T-cell (primary cell): ENCODE measurements around the gene A2ML1. TPM values are rescaled to one million over a fixed set of nuclear protein-coding genes. Genes with fewer than 3 reads are reported as not detected.
"Not testable (repeated sequence)": the region's sequence is repeated elsewhere in the genome, so short reads cannot be mapped to it uniquely, and the experiment has no call there.

Source experiments
- ATAC-seq, 4 experiments: fragments of 200-7000 bp in 3 of 4; fragments of 150-1000 bp in 1 of 4; cut with Tn5 transposase; replicated peaks in 1 of 4; 1 replicate in 3 of 4; 2 replicates in 1 of 4; pipeline ENCODE4 v1.10.0; 2021; ENCODE audit warnings: moderate library complexity in 3 of 4, mild to moderate bottlenecking in 2 of 4, moderate number of reproducible peaks in 1 of 4
- CTCF ChIA-PET, 2 donors: fragments of 300-600 bp; sonication (Branson Sonifier 250); formaldehyde crosslinking; loops; one replicate each; lab custom pipeline; 2022; ENCODE audit warnings: antibody characterized with exemption in 2 of 2; lab: Charles Lee
- POLR2A ChIA-PET, 2 donors: fragments of 300-600 bp; sonication (Branson Sonifier 250); formaldehyde crosslinking; loops; one replicate each; lab custom pipeline; 2022; ENCODE audit warnings: antibody characterized with exemption in 2 of 2; lab: Charles Lee
- DNase-seq, 35 experiments: peaks; one replicate each; pipeline versions ENCODE4 v3.0.0 to v3.0.0-alpha.2; 2013 to 2023
- H3K27ac ChIP-seq: one replicate; pipeline ENCODE4 v1.5.1; 2013; ENCODE audit warnings: low read length
- H3K27me3 ChIP-seq, 2 experiments: replicated peaks in 1 of 2; 1 replicate in 1 of 2; 2 replicates in 1 of 2; pipeline versions ENCODE4 v1.6.1 to v1.7.0; 2013; ENCODE audit warnings: low read length in 1 of 2, mixed read lengths in 1 of 2; ENCODE audit not compliant: control insufficient read depth in 2 of 2, insufficient read depth in 2 of 2; ENCODE audit errors: extremely low read depth in 1 of 2
- H3K36me3 ChIP-seq, 2 donors: 1 replicate in 1 of 2; 2 replicates in 1 of 2; pipeline versions ENCODE4 v1.6.1 to v1.7.0; 2013; ENCODE audit warnings: low read length in 1 of 2; ENCODE audit not compliant: control insufficient read depth in 2 of 2, insufficient read depth in 1 of 2; ENCODE audit errors: extremely low read depth in 1 of 2
- H3K4me1 ChIP-seq, 2 experiments: 1 replicate in 1 of 2; 2 replicates in 1 of 2; pipeline versions ENCODE4 v1.6.1 to v1.7.0; 2013; ENCODE audit warnings: low read length in 2 of 2, mixed read lengths in 1 of 2; ENCODE audit not compliant: insufficient read depth in 2 of 2, control insufficient read depth in 1 of 2; ENCODE audit errors: extremely low read depth in 1 of 2
- H3K4me3 ChIP-seq, 2 donors: 1 replicate in 1 of 2; 2 replicates in 1 of 2; pipeline versions ENCODE4 v1.5.1 to v1.7.0; 2013; ENCODE audit warnings: mild to moderate bottlenecking in 2 of 2, low read length in 1 of 2, moderate library complexity in 1 of 2; ENCODE audit not compliant: control insufficient read depth in 1 of 2; ENCODE audit errors: extremely low read depth in 1 of 2
- H3K9me3 ChIP-seq: 2 replicates; pipeline ENCODE4 v1.7.0; 2013
- H3K27ac Mint-ChIP-seq, 2 donors: one replicate each; pipeline ENCODE4 v1.8.0; 2020 to 2021; ENCODE audit warnings: mild to moderate bottlenecking in 2 of 2, mixed read lengths in 2 of 2
- H3K27me3 Mint-ChIP-seq, 2 donors: one replicate each; pipeline ENCODE4 v1.8.0; 2021 to 2022; ENCODE audit warnings: mixed read lengths in 2 of 2
- H3K36me3 Mint-ChIP-seq: one replicate; pipeline ENCODE4 v1.8.0; 2021; ENCODE audit warnings: mixed read lengths
- H3K4me1 Mint-ChIP-seq, 3 donors: one replicate each; pipeline ENCODE4 v1.8.0; 2020 to 2022; ENCODE audit warnings: mixed read lengths in 3 of 3, mild to moderate bottlenecking in 1 of 3
- H3K4me3 Mint-ChIP-seq, 3 donors: one replicate each; pipeline ENCODE4 v1.8.0; 2020 to 2022; ENCODE audit warnings: mild to moderate bottlenecking in 3 of 3, mixed read lengths in 3 of 3, moderate library complexity in 3 of 3
- H3K9me3 Mint-ChIP-seq, 3 donors: one replicate each; pipeline ENCODE4 v1.8.0; 2020 to 2022; ENCODE audit warnings: mixed read lengths in 3 of 3
- WGBS: methylation state at CpG from one replicate; pipeline ENCODE4 v1.1.5; 2013; ENCODE audit warnings: missing lambda C conversion rate; ENCODE audit not compliant: insufficient coverage; 5-methylcytosine and 5-hydroxymethylcytosine counted together
- total RNA-seq, 35 experiments: library from RNA in 6 of 35; stranded (reverse) in 6 of 35; fragments of 120-200 nt in 1 of 35; gene quantifications; one replicate each; pipeline versions ENCODE4 v1.2.1 to v1.2.4 and lab custom pipeline; 2013 to 2026

A2ML1 gene
- total RNA-seq, 5 donors from 2014 or later (not counting 1 experiment from before 2014, with no cell fraction given), result not detected

GRCh38 chr12:8855891-8856290 is 33.5 kb downstream of the A2ML1 start:
- ChIA-PET CTCF (no interaction called here), POLR2A (no interaction called here)
- no peaks in the 10 kb centered on the region for H3K9me3 Mint-ChIP-seq
- no peaks in the 10 kb centered on the region for H3K27me3 ChIP-seq
- no peak overlapping the region for H3K27ac Mint-ChIP-seq
- ATAC-seq, result no peak
- H3K4me3 Mint-ChIP-seq, result no peak overlapping the region
- no peaks in the 10 kb centered on the region for H3K4me1 Mint-ChIP-seq
- no peaks in the 10 kb centered on the region for H3K4me1 ChIP-seq
- no peak overlapping the region for H3K27ac ChIP-seq
- H3K9me3 ChIP-seq, result no peaks in the 10 kb centered on the region
- H3K36me3 Mint-ChIP-seq, result no peaks in the 10 kb centered on the region
- H3K4me3 ChIP-seq, result no peak overlapping the region
- no CpG with 5 or more reads among the region's 2 CpGs for WGBS
- DNase-seq, result no peak
- peaks cover 0 to 2% of the 10 kb centered on the region in 2 donors for H3K27me3 Mint-ChIP-seq
- H3K36me3 ChIP-seq, result no peaks in the 10 kb centered on the region

- H3K9me3 ChIP-seq, H3K36me3 ChIP-seq, H3K9me3 Mint-ChIP-seq, ATAC-seq, POLR2A ChIA-PET, H3K36me3 Mint-ChIP-seq, H3K4me3 Mint-ChIP-seq, H3K4me1 ChIP-seq, H3K4me1 Mint-ChIP-seq, H3K27me3 ChIP-seq, H3K27me3 Mint-ChIP-seq, H3K4me3 ChIP-seq, H3K27ac ChIP-seq, H3K27ac Mint-ChIP-seq, DNase-seq: not testable (repeated sequence)
- WGBS, result 81% methylated on average over 2 of the region's 4 CpGs
- CTCF ChIA-PET, result interaction anchor here (0.6 to 2.7 kb wide), 11 partner anchors 8 to 315 kb away, joined by 3 to 24 read pairs (median 6); no protein-coding TSS in a partner anchor
Measured at GRCh38 chr12:8859448-8859847, 37.0 kb downstream of the A2ML1 start.

GRCh38 chr12:8860165-8860961 is 37.9 kb downstream of the A2ML1 start:
- ChIA-PET POLR2A (interaction anchor here (0.5 kb wide), 2 partner anchors 182 to 724 kb away, joined by 3 to 4 read pairs; no protein-coding TSS in a partner anchor), CTCF (interaction anchor here (0.5 to 2.7 kb wide), 26 partner anchors 9 to 316 kb away, joined by 3 to 24 read pairs (median 4); no protein-coding TSS in a partner anchor)
- WGBS, result 75% methylated on average over 3 of the region's 10 CpGs
- no peaks in the 10 kb centered on the region for H3K36me3 Mint-ChIP-seq
- H3K4me1 ChIP-seq, result no peaks in the 10 kb centered on the region
- no peaks in the 10 kb centered on the region for H3K9me3 ChIP-seq
- H3K27me3 ChIP-seq, result no peaks in the 10 kb centered on the region
- peak in 28 of 35 experiments; percentile 0 to 61 (median 14) for DNase-seq
- no peak overlapping the region for H3K27ac Mint-ChIP-seq
- no peaks in the 10 kb centered on the region for H3K4me1 Mint-ChIP-seq
- H3K4me3 ChIP-seq, result no peak overlapping the region
- H3K9me3 Mint-ChIP-seq, result no peaks in the 10 kb centered on the region
- peaks cover 0 to 3% of the 10 kb centered on the region in 2 donors for H3K27me3 Mint-ChIP-seq
- H3K27ac ChIP-seq, result no peak overlapping the region
- H3K4me3 Mint-ChIP-seq, result no peak overlapping the region
- H3K36me3 ChIP-seq, result no peaks in the 10 kb centered on the region
- ATAC-seq, result peak in 2 of 4 experiments; percentile 43 to 49

GRCh38 chr12:8866429-8866828 is 44.0 kb downstream of the A2ML1 start:
- ChIA-PET POLR2A (no interaction called here), CTCF (interaction anchor here in 1 of 2 donors (0.7 kb wide), 1 partner anchor 296 kb away, joined by 10 read pairs; no protein-coding TSS in a partner anchor)
- Mint-ChIP-seq H3K9me3 (no peaks in the 10 kb centered on the region), H3K27ac (no peak overlapping the region), H3K4me1 (no peaks in the 10 kb centered on the region), H3K36me3 (no peaks in the 10 kb centered on the region), H3K4me3 (no peak overlapping the region), H3K27me3 (peaks cover 0 to 3% of the 10 kb centered on the region in 2 donors)
- H3K9me3 ChIP-seq, result no peaks in the 10 kb centered on the region
- no peak for ATAC-seq
- H3K4me3 ChIP-seq, result no peak overlapping the region
- H3K27me3 ChIP-seq, result no peaks in the 10 kb centered on the region
- no peak for DNase-seq
- no peaks in the 10 kb centered on the region for H3K4me1 ChIP-seq
- no peak overlapping the region for H3K27ac ChIP-seq
- H3K36me3 ChIP-seq, result no peaks in the 10 kb centered on the region
- no CpG with 5 or more reads among the region's 2 CpGs for WGBS

- POLR2A ChIA-PET, result no interaction called here
- no peaks in the 10 kb centered on the region for H3K9me3 Mint-ChIP-seq
Measured at GRCh38 chr12:8867009-8867408, 44.6 kb downstream of the A2ML1 start.

GRCh38 chr12:8867786-8868185 is 45.4 kb downstream of the A2ML1 start:
- Mint-ChIP-seq H3K4me1 (no peaks in the 10 kb centered on the region), H3K27ac (no peak overlapping the region), H3K36me3 (no peaks in the 10 kb centered on the region), H3K27me3 (peaks cover 0 to 3% of the 10 kb centered on the region in 2 donors), H3K9me3 (no peaks in the 10 kb centered on the region), H3K4me3 (no peak overlapping the region)
- Histone ChIP-seq H3K36me3 (no peaks in the 10 kb centered on the region), H3K27ac (no peak overlapping the region), H3K9me3 (no peaks in the 10 kb centered on the region), H3K4me1 (no peaks in the 10 kb centered on the region), H3K27me3 (no peaks in the 10 kb centered on the region), H3K4me3 (no peak overlapping the region)
- CTCF ChIA-PET, result no interaction called here
- POLR2A ChIA-PET, result no interaction called here
- DNase-seq, result no peak
- no peak for ATAC-seq
- 100% methylated on average over 3 of the region's 6 CpGs for WGBS

More at GRCh38 chr12:8867009-8867408, 44.6 kb downstream of the A2ML1 start:
- Histone ChIP-seq H3K9me3 (no peaks in the 10 kb centered on the region), H3K27ac (no peak overlapping the region), H3K27me3 (no peaks in the 10 kb centered on the region), H3K36me3 (no peaks in the 10 kb centered on the region), H3K4me1 (no peaks in the 10 kb centered on the region), H3K4me3 (no peak overlapping the region)
- no peak overlapping the region for H3K4me3 Mint-ChIP-seq
- peaks cover 0 to 3% of the 10 kb centered on the region in 2 donors for H3K27me3 Mint-ChIP-seq
- no peaks in the 10 kb centered on the region for H3K36me3 Mint-ChIP-seq
- ATAC-seq (no peak), DNase-seq (no peak)
- H3K27ac Mint-ChIP-seq, result no peak overlapping the region
- CTCF ChIA-PET, result interaction anchor here in 1 of 2 donors (0.7 kb wide), 1 partner anchor 23 kb away, joined by 7 read pairs; no protein-coding TSS in a partner anchor
- no peaks in the 10 kb centered on the region for H3K4me1 Mint-ChIP-seq
